GM10847 (cell line): ENCODE results near the gene SPSB3.

Experiments
- POLR2A ChIP-seq: IDR thresholded peaks from 2 replicates; pipeline ENCODE4 v1.6.1; 2011; ENCODE audit not compliant: insufficient read length; ENCODE audit errors: extremely low read depth

The SPSB3 gene

DNA sequence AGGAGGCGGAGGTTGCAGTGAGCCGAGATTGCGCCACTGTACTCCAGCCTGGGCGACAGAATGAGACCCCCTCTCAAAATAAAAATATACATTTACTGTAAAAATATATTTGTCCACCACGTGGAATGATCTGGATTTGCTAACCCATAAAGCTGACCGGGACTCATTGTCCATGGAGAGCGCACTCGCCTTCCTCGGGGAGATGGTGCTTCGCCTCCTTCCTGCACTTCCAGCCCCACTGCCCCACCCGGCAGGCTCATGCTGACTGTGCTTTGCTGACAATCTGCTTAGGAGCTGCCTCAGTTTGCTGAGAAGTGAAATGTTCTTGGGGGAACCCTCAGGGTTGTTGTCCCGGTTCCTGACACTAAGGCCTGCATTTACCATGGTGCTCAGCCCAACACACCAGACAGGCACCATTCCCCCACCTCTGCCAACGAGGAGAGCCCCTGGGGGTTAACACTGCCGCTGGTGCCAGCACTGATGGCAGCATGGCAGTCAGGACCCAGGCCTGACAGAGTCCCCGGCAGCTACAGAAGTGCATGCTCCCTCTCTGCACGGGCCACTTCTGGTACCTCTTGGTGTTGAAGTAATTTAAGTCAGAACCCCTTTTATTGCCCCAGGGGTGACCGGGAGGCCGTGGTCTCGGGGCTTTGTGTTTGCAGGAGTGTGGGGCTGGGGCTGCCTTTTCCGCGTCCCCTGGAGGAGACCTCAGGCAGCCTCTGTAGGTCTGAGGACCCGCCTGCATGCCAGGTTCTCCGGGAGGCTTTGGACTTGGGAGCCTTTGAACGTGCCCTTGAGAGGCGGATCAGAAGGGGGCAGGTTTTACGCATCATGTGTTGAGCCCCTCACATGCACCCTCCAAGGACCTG, 2.8 kb upstream of the SPSB3 start:
- TF ChIP-seq POLR2A, result no peak

DNA sequence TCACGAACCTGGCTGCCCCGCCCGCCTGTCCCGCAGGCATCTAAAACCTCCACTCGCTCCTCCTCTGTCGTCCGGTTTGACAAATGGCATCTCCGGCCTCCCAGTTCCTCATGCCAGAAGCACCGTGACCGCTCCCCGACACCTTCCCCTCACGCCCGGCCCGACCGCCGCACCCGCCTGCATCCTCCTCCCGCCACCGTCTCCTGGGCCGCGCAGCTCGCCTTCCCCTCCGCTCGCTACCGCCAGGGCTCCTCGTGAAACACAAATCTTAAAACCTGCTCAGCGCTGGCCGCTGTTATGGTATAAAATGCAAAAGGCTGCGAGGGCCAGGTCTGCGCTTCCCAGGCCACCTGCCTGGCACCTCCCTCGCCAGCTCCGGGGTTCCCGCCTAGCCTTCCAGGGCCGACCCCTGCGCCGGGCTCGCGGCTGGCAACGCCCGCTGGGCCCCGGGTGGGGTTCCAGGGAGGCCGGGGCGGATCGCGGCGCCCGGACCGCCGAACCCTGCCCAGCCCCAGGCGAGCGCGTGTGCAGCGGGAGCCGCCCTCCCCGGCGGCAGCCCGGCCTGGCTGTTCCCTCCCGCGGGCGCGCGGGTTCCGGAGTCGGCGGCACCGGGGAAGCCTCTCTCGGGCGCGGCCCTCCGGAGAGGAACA, 488 bp downstream of the SPSB3 start:
- TF ChIP-seq POLR2A, result no peak

DNA sequence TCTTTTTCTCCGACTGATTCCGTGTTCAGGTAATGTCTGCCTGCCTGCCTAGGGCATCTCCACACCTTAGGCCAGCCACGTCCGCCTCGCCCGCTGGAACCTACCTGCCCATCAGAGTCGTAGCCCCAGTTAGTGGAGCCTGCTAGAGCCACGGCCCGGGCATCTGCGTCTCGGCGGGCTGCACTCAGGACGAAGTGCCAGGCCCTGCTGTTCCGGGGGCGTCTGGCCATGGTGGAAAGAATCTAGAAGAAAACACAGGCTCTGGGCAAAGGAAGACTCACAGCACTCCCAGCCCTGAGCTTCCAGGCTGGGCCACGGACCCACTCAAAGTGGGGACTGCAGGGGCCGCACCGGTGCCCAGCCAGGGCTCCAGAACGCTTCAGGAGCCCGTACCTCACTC, 1.1 kb downstream of the SPSB3 start:
- TF ChIP-seq POLR2A, result no peak

DNA sequence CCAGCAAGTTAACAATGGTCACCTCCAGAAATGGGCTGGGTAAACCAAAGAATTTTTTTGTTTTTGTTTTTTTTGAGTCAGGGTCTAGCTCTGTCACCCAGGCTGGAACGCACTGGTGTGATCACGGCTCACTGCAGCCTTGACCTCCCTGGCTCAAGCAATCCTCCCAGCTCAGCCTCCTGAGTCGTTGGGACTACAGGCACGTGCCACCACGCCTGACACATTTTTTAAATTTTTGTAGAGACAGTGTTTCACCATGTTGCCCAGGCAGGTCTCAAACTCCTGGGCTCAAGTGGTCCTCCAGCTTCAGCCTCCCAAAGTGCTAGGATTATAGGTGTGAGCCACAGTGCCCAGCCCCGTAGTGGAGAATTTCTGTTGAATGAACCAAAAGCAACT, 1.7 kb downstream of the SPSB3 start:
- no peak for TF ChIP-seq POLR2A

DNA sequence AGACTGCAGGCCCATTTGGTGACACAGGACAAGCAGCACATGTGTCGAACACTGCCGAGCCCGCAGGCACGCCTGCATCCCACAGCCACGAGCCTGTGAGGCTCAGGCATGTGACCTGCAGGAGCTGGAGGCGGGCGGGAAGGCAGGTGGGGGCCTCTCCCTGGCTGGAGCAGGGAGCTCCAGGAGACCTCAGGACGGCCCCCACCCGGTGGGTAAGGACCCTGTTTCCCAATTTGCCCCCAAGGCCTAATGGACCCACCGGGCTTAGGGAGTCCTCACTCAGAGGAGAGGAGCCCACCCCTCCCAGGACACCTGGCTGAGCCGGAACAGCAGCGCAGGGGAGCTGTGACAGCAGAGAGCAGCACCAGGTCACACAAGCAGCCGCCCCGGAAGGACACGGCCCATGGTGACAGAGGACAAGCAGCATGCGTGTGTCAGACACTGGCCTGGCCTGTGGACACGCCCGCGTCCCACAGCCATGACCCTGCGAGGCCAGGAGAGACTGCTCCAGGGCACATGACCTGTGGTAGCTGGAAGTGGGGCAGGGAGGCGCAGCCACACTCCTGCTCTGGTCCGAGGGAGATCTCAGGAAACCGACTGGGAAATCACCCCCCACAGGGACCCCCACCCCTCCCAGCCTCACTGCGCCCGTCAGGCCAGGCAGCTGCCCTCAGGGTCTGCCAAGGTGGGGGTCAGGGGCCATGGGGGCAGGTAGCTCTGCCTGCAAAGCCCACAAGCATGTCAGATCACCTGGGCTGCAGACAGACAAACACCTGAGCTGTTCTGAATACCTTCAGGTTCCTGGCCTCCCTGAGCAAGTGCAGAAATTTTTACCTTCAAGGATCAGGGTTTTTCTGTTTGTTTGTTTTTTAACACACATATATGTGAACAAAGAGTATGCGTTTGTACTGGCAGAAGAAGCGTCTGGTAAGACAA, 2.4 kb downstream of the SPSB3 start:
- no peak for TF ChIP-seq POLR2A

DNA sequence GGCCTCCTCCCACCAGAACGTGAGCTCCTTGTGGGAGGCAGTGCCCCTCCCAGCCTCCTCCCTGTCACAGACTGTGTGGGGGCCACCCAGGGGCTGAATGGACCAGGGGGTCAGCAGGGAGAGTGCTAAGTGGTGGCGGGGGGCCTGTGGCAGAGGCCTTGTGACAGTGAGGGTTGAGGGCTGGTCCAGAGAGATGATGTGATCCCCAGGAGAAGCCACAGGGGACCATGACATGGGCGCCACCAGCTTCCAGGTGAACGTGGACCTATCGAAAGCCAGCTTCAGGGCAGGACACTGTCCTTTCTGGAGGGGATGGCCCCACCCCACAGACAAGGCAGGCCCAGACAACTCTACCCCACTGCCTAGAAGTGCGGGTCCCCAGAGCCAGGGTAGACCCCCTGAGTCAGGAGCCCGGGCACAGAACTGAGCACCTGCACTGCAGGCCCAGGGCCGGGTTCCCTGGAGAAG, 3.1 kb downstream of the SPSB3 start:
- TF ChIP-seq POLR2A, result no peak

DNA sequence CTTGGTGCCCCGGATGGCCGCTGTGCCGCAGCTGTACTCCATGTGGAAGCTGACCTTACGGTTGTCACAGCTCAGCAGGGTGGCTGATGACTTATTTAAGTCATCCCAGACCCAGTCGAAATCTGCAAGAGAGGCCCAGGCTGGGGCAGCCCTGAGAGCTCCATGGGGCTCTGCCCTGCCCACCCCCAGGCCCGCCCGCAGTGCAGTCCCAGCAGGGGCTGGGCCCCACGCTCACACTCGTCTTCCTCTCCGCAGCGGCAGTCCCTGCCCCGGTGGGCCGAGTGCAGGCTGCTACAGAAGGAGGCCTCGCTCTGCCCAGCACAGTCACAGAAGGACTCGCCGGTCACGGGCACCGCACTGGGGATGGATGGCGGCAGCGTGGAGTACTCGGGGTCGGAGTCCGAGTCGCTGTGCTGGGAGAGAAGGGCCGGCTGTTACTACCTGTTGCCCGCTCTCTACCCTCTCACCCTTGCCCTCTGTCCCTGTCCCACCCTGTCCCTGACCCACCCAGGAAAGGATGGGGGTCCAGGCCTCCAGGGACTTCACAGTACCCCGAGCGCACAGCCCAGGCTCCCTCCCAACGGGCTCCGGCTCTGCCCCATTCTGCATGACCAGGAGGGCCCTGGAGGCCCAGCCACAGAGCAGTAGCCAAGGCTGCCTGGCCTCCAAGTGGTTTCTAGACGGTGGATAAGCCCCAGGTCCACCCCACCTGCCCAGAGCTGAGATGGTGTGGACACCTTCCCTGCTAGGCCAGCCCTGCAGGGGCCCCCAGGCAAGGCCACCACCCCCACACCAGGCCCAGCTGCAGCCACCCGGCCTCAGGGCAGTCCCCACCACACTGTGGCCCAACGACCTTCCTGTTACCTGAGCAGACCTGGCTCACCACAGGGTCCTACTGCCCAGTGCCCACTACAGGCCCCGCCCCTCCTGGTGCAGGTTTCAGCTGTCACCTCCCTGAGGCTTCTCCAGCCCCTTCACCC, 3.9 kb downstream of the SPSB3 start:
- no peak for TF ChIP-seq POLR2A

DNA sequence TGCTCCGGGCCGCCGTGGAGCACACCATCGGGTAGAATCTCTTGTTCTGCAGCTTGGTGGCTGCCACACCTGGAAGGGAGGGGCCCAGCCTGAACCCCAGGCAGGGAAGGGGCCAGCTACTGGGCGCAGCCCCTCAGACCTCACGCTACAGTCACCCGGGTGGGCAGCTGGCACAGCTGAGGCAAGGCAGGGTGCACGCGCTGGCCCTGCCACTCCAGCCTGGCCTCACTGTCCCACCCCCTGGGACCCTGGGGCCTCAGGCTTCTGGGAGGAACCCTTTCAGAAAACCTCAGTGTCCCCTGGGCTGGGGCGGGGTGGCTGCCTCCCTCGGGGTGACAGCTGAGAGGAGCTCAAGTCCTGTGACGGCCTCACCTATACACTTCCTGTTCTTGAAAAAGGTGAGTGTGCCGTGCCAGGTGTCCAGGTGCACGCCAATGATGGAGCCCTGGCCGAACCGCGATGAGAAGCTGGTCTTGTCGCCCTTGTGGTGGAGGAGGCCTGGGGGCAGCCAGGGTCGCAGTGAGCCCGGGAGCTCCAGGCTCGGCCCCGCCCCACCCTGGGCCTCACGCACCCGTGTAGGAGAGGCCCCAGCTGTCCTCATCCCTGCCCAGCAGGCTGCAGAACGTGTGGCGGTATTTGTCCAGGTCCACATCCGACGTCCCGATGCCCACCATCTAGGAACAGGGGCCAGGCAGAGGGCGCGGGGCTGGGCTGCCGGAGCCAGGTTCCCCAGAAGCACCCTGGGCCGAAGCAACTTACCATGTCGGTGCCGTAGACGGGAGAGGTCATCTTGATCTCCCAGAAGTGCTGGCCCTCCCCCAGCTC, 4.8 kb downstream of the SPSB3 start:
- TF ChIP-seq POLR2A, result no peak

DNA sequence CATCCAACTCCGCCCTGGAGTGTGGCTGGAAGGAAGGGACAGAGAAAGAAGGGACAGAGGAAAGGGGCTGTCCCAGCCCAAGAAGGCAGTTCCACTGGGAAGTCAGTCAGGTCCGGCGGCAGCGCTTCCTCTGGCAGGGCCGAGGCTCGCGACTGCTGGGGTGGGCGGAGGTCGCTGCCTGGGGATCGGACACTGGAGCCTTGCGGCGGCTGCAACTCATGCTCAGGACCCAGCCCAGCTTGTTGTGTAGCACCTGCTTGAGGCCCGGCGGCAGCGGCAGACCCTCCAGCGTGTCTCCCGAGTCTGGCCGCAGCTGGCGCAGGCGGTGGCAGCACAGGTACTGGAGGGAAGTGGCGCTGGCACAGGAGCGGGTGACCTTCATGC, 5.4 kb downstream of the SPSB3 start:
- TF ChIP-seq POLR2A, result no peak

DNA sequence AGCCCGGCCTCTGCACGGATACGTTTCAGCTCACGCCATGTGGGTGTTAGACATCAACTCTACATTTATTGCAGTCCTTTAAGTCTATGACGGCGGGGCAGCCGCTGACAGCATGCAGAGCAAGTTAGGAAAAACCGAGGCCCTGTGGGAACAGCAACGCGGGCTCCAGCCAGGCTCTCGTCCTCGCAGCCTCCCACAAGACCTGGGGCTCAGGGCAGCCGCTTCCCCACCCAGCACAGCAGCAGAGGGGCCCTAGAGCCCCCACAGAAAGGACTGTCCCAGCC, 5.8 kb downstream of the SPSB3 start:
- no peak for TF ChIP-seq POLR2A

DNA sequence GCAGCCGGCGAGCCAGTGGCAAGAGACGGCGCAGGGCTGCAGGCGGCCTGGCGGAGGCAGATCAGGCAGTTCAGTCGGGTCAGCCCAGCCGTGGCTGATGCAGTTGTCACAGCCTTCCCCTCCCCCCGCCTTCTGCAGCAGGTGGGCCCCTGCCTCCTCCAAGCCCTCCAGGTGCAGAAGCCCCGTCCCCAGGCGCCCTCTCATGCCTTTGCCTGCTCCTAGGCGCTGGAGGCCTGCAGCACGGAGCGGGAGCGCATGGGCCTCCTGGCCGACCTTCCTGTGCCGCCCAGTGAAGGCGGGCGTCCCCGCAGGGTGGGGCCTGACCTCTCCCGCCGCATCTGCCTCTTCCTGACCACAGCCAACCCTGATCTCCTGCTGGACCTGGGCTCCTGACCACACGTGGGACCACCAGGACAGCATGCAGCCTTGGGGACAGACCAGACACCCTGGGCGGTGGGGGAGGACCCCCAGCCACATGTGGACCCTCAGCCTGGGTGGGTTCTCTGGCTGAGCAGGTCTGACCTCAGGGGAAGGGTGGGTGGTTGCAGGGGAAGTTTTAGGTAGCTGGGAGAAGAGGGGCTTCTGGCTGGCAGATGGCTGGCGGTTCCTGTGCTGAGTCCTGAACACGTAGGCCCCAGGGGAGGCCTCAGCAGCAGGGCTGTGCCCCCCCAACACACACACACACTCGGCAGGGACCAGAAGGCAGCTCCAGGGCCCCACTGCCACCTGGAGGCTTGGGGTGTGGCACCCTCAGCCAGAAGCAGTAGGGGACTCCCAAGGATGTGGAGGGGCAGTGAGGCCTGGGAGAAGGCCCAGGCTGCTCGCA, 6.3 kb downstream of the SPSB3 start:
- TF ChIP-seq POLR2A, result no peak

DNA sequence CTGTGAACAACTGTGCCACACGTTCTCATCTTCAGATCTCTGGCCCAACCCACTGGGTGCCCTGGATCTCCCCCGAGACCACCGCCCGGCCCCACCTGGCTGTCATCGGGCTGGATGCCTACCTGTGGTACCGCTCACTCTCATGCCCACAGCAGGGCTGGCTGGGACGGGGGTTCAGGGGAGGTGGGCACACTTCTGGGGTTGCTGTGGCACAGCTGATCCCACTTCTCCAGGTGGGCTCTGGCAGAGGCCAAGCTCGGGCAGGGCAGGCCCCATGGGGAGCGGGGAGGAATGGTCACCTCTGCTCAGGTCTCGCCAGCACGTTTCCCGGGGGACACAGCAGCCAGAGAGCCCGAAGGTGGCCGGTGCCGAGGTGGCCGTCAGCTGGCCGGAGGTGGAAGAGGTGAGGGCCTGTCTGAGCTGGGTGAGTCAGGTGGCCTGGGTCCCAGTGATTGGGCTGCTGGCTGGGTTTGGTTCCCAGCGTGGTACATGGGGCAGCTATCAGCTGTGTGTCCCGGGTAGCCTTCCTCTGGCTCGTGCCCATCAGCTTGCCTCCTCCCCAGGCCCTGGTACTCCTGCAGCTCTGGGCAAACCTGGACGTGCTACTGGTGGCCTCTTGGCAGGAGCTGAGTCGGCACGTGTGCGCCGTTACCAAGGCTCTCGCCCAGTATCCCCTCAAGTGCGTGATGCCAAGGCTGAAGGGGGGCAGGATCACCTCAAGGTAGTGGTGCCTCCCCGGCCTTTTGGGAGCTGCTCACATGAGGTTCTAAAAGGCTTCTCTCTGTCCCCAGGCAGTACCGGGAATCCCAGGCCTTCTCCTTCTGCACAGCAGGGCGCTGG, 7.1 kb downstream of the SPSB3 start:
- TF ChIP-seq POLR2A, result no peak

DNA sequence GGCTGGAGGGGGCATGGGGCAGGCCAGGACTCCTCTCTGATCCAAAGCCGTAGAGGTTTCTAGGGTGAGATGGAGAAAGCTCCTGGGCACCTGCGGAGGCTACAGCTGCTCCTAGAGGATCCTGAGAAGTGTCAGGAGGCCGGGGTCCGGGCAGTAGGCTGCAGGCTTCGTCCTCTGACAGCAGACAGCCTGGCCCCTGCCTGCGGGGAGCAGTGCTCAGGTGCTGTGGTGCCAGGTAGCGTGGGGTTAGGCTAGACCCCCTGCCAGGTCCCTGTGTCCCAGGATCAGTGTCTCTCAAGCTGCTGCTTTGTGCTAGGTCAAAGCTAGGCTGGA, 8.0 kb downstream of the SPSB3 start:
- TF ChIP-seq POLR2A, result no peak
